Measurements from ENCODE around the gene A4GALT. TPM values are rescaled to one million over a fixed set of nuclear protein-coding genes. Genes with fewer than 3 reads are reported as not detected.

A4GALT gene
- total and polyA plus RNA-seq, 2 donors (not counting 3 experiments of a cell fraction or from before 2014, with no cell fraction given) = 5.4 to 20.7 TPM

DNA sequence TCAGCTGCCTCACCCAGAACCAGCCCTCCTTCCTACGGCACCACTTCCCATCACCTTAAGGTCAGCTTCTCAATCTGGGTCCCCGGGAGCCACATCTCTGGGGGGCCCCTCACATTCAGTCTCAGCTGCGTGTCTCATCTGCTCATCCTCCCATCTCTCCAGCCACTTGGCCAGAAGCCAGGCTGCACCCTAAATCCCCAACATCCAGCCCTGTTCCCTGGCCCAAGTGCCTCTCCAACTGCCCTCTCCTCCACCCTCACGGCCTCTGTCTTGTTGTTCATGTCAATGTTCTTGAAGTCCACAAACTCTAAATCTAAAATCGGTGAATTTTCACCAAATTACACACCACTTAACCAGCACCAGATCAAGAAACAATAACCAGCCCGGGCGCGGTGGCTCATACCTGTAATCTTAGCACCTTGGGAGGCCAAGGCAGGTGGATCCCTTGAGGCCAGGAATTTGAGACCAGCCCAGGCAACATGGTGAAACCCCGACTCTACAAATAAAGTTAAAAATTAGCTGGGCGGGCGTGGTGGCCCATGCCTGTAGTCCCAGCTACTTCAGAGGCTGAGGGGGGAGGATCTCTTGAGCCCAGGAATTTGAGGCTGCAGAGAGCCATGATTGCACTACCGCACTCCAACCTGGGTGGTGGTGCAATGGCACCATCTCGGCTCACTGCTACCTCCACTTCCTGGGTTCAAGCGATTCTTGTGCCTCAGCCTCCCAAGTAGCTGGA is 33.7 kb downstream of the A4GALT start:
- H3K36me3 ChIP-seq (ENCODE audit: control insufficient read depth in 2 of 2, extremely low read depth in 1 of 2, insufficient read depth in 2 of 2, low read length in 2 of 2) = no peaks in the 10 kb centered on the region
- H3K9me1 ChIP-seq (replicated peaks; ENCODE audit: control insufficient read depth, extremely low read depth, insufficient read depth, low read length) = no peaks in the 10 kb centered on the region
- TF ChIP-seq MYC (IDR thresholded peaks at IDR 0.05; ENCODE audit: low read depth, low read length) (no peak), EZH2 (IDR thresholded peaks at IDR 0.05; ENCODE audit: borderline replicate concordance, low read depth, low read length, severe bottlenecking) (no peak), POLR2A (IDR thresholded peaks at IDR 0.05; ENCODE audit: low read depth, low read length) (no peak), FOS (IDR thresholded peaks at IDR 0.05; ENCODE audit: borderline replicate concordance, insufficient read depth, low read length) (no peak), GATA2 (IDR thresholded peaks at IDR 0.05; ENCODE audit: insufficient read depth, insufficient read length, low read depth, low read length) (no peak), JUN (IDR thresholded peaks at IDR 0.05; ENCODE audit: borderline replicate concordance, insufficient read depth, insufficient read length, low read depth) (no peak), POLR2AphosphoS5 (IDR thresholded peaks at IDR 0.05; ENCODE audit: insufficient read depth, low read depth, low read length) (no peak), MAX (IDR thresholded peaks at IDR 0.05; ENCODE audit: insufficient read depth, insufficient read length) (no peak), CTCF (IDR thresholded peaks at IDR 0.05; ENCODE audit: extremely low read depth in 1 of 2, insufficient read depth in 1 of 2, low read depth in 1 of 2, low read length in 2 of 2) (no peak)
- intact Hi-C loops (cut with micrococcal nuclease) = no loop called here
- H2AFZ ChIP-seq (ENCODE audit: low read depth, low read length) = no peak overlapping the region
- H4K20me1 ChIP-seq (replicated peaks; ENCODE audit: control insufficient read depth, extremely low read depth, insufficient read depth, low read length) = no peaks in the 10 kb centered on the region
- H3K4me3 ChIP-seq (replicated peaks in 1 of 3; ENCODE audit: insufficient read depth in 1 of 3, low read depth in 1 of 3, low read length in 3 of 3) = no peak overlapping the region
- no peaks in the 10 kb centered on the region for H3K9me3 ChIP-seq (replicated peaks; ENCODE audit: control insufficient read depth, insufficient read depth, low read length)
- no peaks in the 10 kb centered on the region for H3K79me2 ChIP-seq (ENCODE audit: control insufficient read depth, insufficient read depth, low read length)
- no peak overlapping the region for H3K27ac ChIP-seq (ENCODE audit: insufficient read depth, low read depth, low read length)
- no peak overlapping the region for H3K9ac ChIP-seq (replicated peaks; ENCODE audit: extremely low read depth, insufficient read depth, low read length)
- no TSS peak for BruUV-seq (replicated peaks)
- dilution Hi-C loops (cut with MboI; ENCODE audit: extremely low pct_ligation_motif_present, low sequenced_read_pairs) = no loop called here
- H3K27me3 ChIP-seq (ENCODE audit: control insufficient read depth in 2 of 2, insufficient read depth in 2 of 2, low read length in 2 of 2) = no peaks in the 10 kb centered on the region
- ChIA-PET CTCF (interaction anchor here (1.2 kb wide), 1 partner anchor 133 kb away, joined by 3 read pairs; no protein-coding TSS in a partner anchor), POLR2A (no interaction called here)
- FAIRE-seq (peak; percentile 8), DNase-seq (ENCODE audit: low read depth, low spot score) (no peak)
- H3K4me1 ChIP-seq (ENCODE audit: control insufficient read depth, extremely low read depth, insufficient read depth, low read length) = no peaks in the 10 kb centered on the region
- no peak overlapping the region for H3K4me2 ChIP-seq (ENCODE audit: insufficient read depth, low read length)
